SK-N-SH (cell line): ENCODE measurements around the gene DHDH. TPM values are rescaled to one million over a fixed set of nuclear protein-coding genes. Genes with fewer than 3 reads are reported as not detected.

Experiments
- CTCF ChIA-PET: fragments of 300-600, 350-600 bp; formaldehyde crosslinking; extraction: SDS; loops from one replicate; lab custom pipeline; 2021; lab: Yijun Ruan, JAX
- POLR2A ChIA-PET: fragments of 350-600 bp; sonication (Branson Sonifier 250); formaldehyde crosslinking; extraction: SDS; loops from one replicate; lab custom pipeline; 2020; ENCODE audit warnings: antibody characterized with exemption, inconsistent platforms; lab: Yijun Ruan, JAX
- DNase-seq: peaks from one replicate; pipeline ENCODE4 v3.0.0; 2012
- H2AFZ ChIP-seq: fragments of 200-600 bp; sonication (generic); 2 replicates; pipeline ENCODE4 v1.8.1; 2016; ENCODE audit warnings: antibody characterized with exemption, mild to moderate bottlenecking, low read depth
- H3F3A ChIP-seq: fragments of 200-600 bp; sonication (generic); replicated peaks from 2 replicates; pipeline ENCODE3; 2016; ENCODE audit warnings: antibody characterized with exemption, mild to moderate bottlenecking; ENCODE audit not compliant: insufficient read depth
- H3K27ac ChIP-seq, 2 experiments: fragments of 200-500 bp in 1 of 2; fragments of 200-600 bp in 1 of 2; sonication (Bioruptor generic) in 1 of 2; sonication (generic), shearing (Covaris generic) in 1 of 2; 2 replicates each; pipeline versions ENCODE4 v1.5.1 to v1.6.1; 2014 to 2016; ENCODE audit warnings: low read depth in 2 of 2, inconsistent platforms in 1 of 2, low read length in 1 of 2, mild to moderate bottlenecking in 1 of 2, mixed read lengths in 1 of 2
- H3K27me3 ChIP-seq: fragments of 200-600 bp; sonication (generic), shearing (Covaris generic); 2 replicates; pipeline ENCODE4 v1.6.1; 2016; ENCODE audit warnings: mixed run types; ENCODE audit not compliant: insufficient read depth
- H3K36me3 ChIP-seq, 2 experiments: fragments of 200-500 bp in 1 of 2; fragments of 200-600 bp in 1 of 2; sonication (Bioruptor generic) in 1 of 2; sonication (generic) in 1 of 2; replicated peaks in 1 of 2; 2 replicates each; pipeline versions ENCODE3 to v1.5.1; 2014 to 2016; ENCODE audit warnings: low read length in 1 of 2, mild to moderate bottlenecking in 1 of 2; ENCODE audit not compliant: insufficient read depth in 2 of 2, control insufficient read depth in 1 of 2
- H3K4me1 ChIP-seq, 2 experiments: fragments of 200-500 bp in 1 of 2; fragments of 200-600 bp in 1 of 2; sonication (Bioruptor generic) in 1 of 2; sonication (generic), shearing (Covaris generic) in 1 of 2; 2 replicates each; pipeline versions ENCODE4 v1.5.1 to v1.6.1; 2014 to 2016; ENCODE audit warnings: low read depth in 1 of 2, low read length in 1 of 2, mixed run types in 1 of 2; ENCODE audit not compliant: insufficient read depth in 2 of 2, control insufficient read depth in 1 of 2
- H3K4me2 ChIP-seq: fragments of 200-600 bp; sonication (generic), shearing (Covaris generic); 2 replicates; pipeline ENCODE4 v1.6.1; 2017; ENCODE audit warnings: mixed run types
- H3K4me3 ChIP-seq, 2 experiments: fragments of 200-500 bp in 1 of 2; fragments of 200-600 bp in 1 of 2; sonication (Bioruptor generic) in 1 of 2; sonication (generic), shearing (Covaris generic) in 1 of 2; 2 replicates each; pipeline versions ENCODE4 v1.5.1 to v1.8.1; 2014 to 2016; ENCODE audit warnings: low read depth in 2 of 2, inconsistent platforms in 1 of 2, low read length in 1 of 2, mild to moderate bottlenecking in 1 of 2, mixed read lengths in 1 of 2, moderate library complexity in 1 of 2
- H3K79me2 ChIP-seq: fragments of 200-600 bp; sonication (generic); 2 replicates; pipeline ENCODE4 v1.8.1; 2017; ENCODE audit warnings: mild to moderate bottlenecking; ENCODE audit not compliant: insufficient read depth
- H3K9ac ChIP-seq: fragments of 200-600 bp; sonication (generic); 2 replicates; pipeline ENCODE4 v1.6.1; 2017; ENCODE audit warnings: mixed run types
- H3K9me2 ChIP-seq: fragments of 200-600 bp; sonication (generic); 2 replicates; pipeline ENCODE4 v1.6.1; 2017; ENCODE audit warnings: mixed run types
- H3K9me3 ChIP-seq: fragments of 200-600 bp; sonication (generic); 2 replicates; pipeline ENCODE4 v1.6.1; 2017; ENCODE audit warnings: mixed run types, mild to moderate bottlenecking, moderate library complexity
- H4K20me1 ChIP-seq: fragments of 200-600 bp; sonication (generic); 2 replicates; pipeline ENCODE4 v1.6.1; 2017; ENCODE audit warnings: mild to moderate bottlenecking, mixed run types; ENCODE audit not compliant: insufficient read depth
- CHD2 ChIP-seq: fragments of 150-350 bp; IDR thresholded peaks from 2 replicates; pipeline ENCODE4 v1.6.1; 2018; ENCODE audit warnings: low read length; ENCODE audit not compliant: partially characterized antibody
- EP300 ChIP-seq, 2 experiments: IDR thresholded peaks; 2 replicates each; pipeline versions ENCODE4 v1.4.0 to v1.6.1; 2012; ENCODE audit warnings: borderline replicate concordance in 1 of 2, low read depth in 1 of 2, low read length in 1 of 2
- EZH2phosphoT487 ChIP-seq: fragments of 200-600 bp; sonication (generic); IDR thresholded peaks from 2 replicates; pipeline ENCODE4 v1.6.1; 2017; ENCODE audit warnings: low read depth, mixed run types, mild to moderate bottlenecking, antibody characterized with exemption, moderate library complexity, borderline replicate concordance
- GATA2 ChIP-seq: sonication (generic); formaldehyde crosslinking; IDR thresholded peaks from 2 replicates; pipeline ENCODE4 v1.5.0; 2020; ENCODE audit warnings: mild to moderate bottlenecking, missing genetic modification reagents
- MAX ChIP-seq: IDR thresholded peaks from 2 replicates; pipeline ENCODE4 v1.4.0; 2012; ENCODE audit warnings: low read depth
- MEF2A ChIP-seq: IDR thresholded peaks from 2 replicates; pipeline ENCODE4 v1.4.0; 2012; ENCODE audit warnings: low read depth, borderline replicate concordance
- MXI1 ChIP-seq: IDR thresholded peaks from 2 replicates; pipeline ENCODE4 v1.6.1; 2012; ENCODE audit warnings: mild to moderate bottlenecking, low read depth, low read length, improper control_type of control experiment
- POLR2AphosphoS5 ChIP-seq: IDR thresholded peaks from 2 replicates; pipeline ENCODE4 v1.6.1; 2012; ENCODE audit warnings: low read depth, low read length
- RAD21 ChIP-seq: IDR thresholded peaks from 2 replicates; pipeline ENCODE4 v1.6.1; 2012; ENCODE audit warnings: mild to moderate bottlenecking, low read length
- SMC3 ChIP-seq: IDR thresholded peaks from 2 replicates; pipeline ENCODE4 v1.6.1; 2012; ENCODE audit warnings: low read depth, low read length, improper control_type of control experiment
- TAF1 ChIP-seq: IDR thresholded peaks from 2 replicates; pipeline ENCODE4 v1.6.1; 2012; ENCODE audit warnings: low read depth, mild to moderate bottlenecking, low read length, moderate library complexity, borderline replicate concordance
- USF1 ChIP-seq: IDR thresholded peaks from 2 replicates; pipeline ENCODE4 v1.4.0; 2012; ENCODE audit warnings: low read depth, borderline replicate concordance
- WGBS: methylation state at CpG from one replicate; pipeline ENCODE4 v1.1.6; 2017; ENCODE audit warnings: low lambda C conversion rate; 5-methylcytosine and 5-hydroxymethylcytosine counted together
- polyA plus RNA-seq, 3 experiments: library from polyadenylated mRNA; depleted of rRNA; stranded (reverse); fragments of >200 nt; gene quantifications; 2 replicates each; pipeline ENCODE4 v1.2.3, GENCODE V29; 2012

The DHDH gene
- 0.31 and 0.72 TPM in 2 replicates for polyA plus RNA-seq (2012; rRNA removed)
- polyA plus RNA-seq (2012; cell fraction: cytosol; rRNA removed): 0.30 and 0.34 TPM in 2 replicates
- polyA plus RNA-seq (2012; cell fraction: nucleus; rRNA removed): 0.37 and 0.45 TPM in 2 replicates

- peak within 1 kb of the TSS; percentile 88 for H3K4me2 ChIP-seq
- H3K27ac ChIP-seq: no peak within 1 kb of the TSS
- DNase-seq: peak; percentile 87
- ChIA-PET CTCF (interaction anchor here (0.9 to 1.6 kb wide), 2 partner anchors 20 to 38 kb away, joined by 3 to 6 read pairs; no protein-coding TSS in a partner anchor), POLR2A (interaction anchor here (1.4 kb wide), 1 partner anchor 21 kb away, joined by 4 read pairs; the partner anchor contains the start of gene BAX)
- H3K36me3 ChIP-seq: no peaks in the 10 kb centered on the region
- peak within 1 kb of the TSS; percentile 38; the same call in 1 of the 2 replicates for H3K9ac ChIP-seq
- peaks cover 9% of the 10 kb centered on the region for H3F3A ChIP-seq
- H2AFZ ChIP-seq: peak within 1 kb of the TSS; percentile 90
- H3K4me3 ChIP-seq: peak within 1 kb of the TSS; percentile 56 to 73
- H3K79me2 ChIP-seq: no peaks in the 10 kb centered on the region
- H3K27me3 ChIP-seq: no peaks in the 10 kb centered on the region
- 1% methylated on average over 31 of the region's 43 CpGs for WGBS
- no peaks in the 10 kb centered on the region for H4K20me1 ChIP-seq
- no peaks in the 10 kb centered on the region for H3K9me3 ChIP-seq
- no peak for TF ChIP-seq CHD2
- TF ChIP-seq TAF1: no peak
- no peak for TF ChIP-seq EP300 (IDR thresholded peaks at IDR 0.05; ENCODE audit: borderline replicate concordance in 1 of 2, low read depth in 1 of 2, low read length in 1 of 2)
- no peak for TF ChIP-seq SMC3
- TF ChIP-seq MAX: peak; percentile 16; the same call in 1 of the 2 replicates
- no peak for TF ChIP-seq GATA2 (CRISPR knock-in tag)
- no peak for TF ChIP-seq RAD21
- 0 out of 2 replicates have a peak, but pooled peaks have one; percentile 18 for TF ChIP-seq POLR2AphosphoS5
- TF ChIP-seq EZH2phosphoT487: no peak
- TF ChIP-seq USF1: no peak
- no peak for TF ChIP-seq MXI1
- H3K9me2 ChIP-seq: no peaks in the 10 kb centered on the region
- H3K4me1 ChIP-seq: peaks cover 3 to 9% of the 10 kb centered on the region in 2 experiments; a peak in 1 of 4 replicates
Observed at GRCh38 chr19:48933382-48933932, at the start of gene DHDH. Gene DHDH, plus strand, starts transcription at chr19:48933699. Its CDS starts 23 bp downstream, at chr19:48933722.

GRCh38 chr19:48883726-48884125 lies 49.8 kb upstream of the DHDH start:
- H3K9ac ChIP-seq: no peak overlapping the region
- DNase-seq: no peak
- H3K4me3 ChIP-seq: no peak overlapping the region
- no peak overlapping the region for H2AFZ ChIP-seq
- H3K4me1 ChIP-seq: no peaks in the 10 kb centered on the region; a peak in 1 of 4 replicates
- no peak overlapping the region for H3K4me2 ChIP-seq
- WGBS: 91% methylated on average over 7 of the region's 7 CpGs
- H3K27ac ChIP-seq: no peak overlapping the region
- POLR2A ChIA-PET: no interaction called here
- H4K20me1 ChIP-seq: peaks cover 3% of the 10 kb centered on the region
- no peaks in the 10 kb centered on the region for H3K27me3 ChIP-seq
- H3F3A ChIP-seq: peaks cover 27% of the 10 kb centered on the region
- no peaks in the 10 kb centered on the region for H3K9me2 ChIP-seq
- no peaks in the 10 kb centered on the region for H3K9me3 ChIP-seq
- H3K79me2 ChIP-seq: peaks cover 6% of the 10 kb centered on the region; the same call in 1 of the 2 replicates
- peaks cover 0 to 25% of the 10 kb centered on the region in 2 experiments for H3K36me3 ChIP-seq
- CTCF ChIA-PET: no interaction called here
- TF ChIP-seq CHD2 (no peak), MEF2A (no peak)
- TF ChIP-seq, all 33 proteins: peak for 0
